ENCODE data around the gene PCDHB10.
"Not testable (repeated sequence)": the region's sequence is repeated elsewhere in the genome, so short reads cannot be mapped to it uniquely, and the experiment has no call there.

PCDHB10 gene

DNA sequence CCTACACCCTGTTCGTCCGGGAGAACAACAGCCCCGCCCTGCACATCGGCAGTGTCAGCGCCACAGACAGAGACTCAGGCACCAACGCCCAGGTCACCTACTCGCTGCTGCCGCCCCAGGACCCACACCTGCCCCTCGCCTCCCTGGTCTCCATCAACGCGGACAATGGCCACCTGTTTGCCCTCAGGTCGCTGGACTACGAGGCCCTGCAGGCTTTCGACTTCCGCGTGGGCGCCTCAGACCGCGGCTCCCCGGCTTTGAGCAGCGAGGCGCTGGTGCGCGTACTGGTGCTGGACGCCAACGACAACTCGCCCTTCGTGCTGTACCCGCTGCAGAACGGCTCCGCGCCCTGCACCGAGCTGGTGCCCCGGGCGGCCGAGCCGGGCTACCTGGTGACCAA lies 3.5 kb upstream of the PCDHB10 start:
- not testable (repeated sequence) for DNase-seq (ENCODE audit: low spot score)

DNA sequence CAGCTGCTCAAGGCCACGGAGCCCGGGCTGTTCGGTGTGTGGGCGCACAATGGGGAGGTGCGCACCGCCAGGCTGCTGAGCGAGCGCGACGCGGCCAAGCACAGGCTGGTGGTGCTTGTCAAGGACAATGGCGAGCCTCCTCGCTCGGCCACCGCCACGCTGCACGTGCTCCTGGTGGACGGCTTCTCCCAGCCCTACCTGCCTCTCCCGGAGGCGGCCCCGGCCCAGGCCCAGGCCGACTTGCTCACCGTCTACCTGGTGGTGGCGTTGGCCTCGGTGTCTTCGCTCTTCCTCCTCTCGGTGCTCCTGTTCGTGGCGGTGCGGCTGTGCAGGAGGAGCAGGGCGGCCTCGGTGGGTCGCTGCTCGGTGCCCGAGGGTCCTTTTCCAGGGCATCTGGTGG lies 3.0 kb upstream of the PCDHB10 start:
- DNase-seq (ENCODE audit: low spot score): not testable (repeated sequence)

DNA sequence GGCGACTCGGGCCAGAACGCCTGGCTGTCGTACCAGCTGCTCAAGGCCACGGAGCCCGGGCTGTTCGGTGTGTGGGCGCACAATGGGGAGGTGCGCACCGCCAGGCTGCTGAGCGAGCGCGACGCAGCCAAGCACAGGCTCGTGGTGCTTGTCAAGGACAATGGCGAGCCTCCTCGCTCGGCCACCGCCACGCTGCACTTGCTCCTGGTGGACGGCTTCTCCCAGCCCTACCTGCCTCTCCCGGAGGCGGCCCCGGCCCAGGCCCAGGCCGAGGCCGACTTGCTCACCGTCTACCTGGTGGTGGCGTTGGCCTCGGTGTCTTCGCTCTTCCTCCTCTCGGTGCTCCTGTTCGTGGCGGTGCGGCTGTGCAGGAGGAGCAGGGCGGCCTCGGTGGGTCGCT lies 2.2 kb downstream of the PCDHB10 start:
- DNase-seq (ENCODE audit: low spot score): not testable (repeated sequence)

DNA sequence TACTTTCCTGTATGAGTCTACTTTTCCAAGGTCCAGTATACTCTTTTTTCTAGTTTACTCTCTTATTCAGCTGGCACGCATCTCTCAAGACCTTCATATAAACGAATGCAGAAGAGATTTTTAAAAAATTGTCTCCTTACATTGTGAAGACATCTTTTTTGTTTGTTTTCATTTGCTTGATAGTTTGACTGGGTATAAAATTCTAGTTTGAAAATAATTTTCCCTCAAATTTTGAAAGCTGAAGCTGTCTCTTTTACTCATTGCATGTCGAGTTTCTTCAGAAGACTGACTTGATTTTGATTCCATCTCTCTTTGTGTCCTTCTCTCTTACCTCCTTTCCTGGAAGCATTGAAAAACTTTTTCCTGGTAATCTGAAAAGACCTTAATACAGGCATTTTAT lies 4.2 kb downstream of the PCDHB10 start:
- no peak for DNase-seq (ENCODE audit: low spot score)

DNA sequence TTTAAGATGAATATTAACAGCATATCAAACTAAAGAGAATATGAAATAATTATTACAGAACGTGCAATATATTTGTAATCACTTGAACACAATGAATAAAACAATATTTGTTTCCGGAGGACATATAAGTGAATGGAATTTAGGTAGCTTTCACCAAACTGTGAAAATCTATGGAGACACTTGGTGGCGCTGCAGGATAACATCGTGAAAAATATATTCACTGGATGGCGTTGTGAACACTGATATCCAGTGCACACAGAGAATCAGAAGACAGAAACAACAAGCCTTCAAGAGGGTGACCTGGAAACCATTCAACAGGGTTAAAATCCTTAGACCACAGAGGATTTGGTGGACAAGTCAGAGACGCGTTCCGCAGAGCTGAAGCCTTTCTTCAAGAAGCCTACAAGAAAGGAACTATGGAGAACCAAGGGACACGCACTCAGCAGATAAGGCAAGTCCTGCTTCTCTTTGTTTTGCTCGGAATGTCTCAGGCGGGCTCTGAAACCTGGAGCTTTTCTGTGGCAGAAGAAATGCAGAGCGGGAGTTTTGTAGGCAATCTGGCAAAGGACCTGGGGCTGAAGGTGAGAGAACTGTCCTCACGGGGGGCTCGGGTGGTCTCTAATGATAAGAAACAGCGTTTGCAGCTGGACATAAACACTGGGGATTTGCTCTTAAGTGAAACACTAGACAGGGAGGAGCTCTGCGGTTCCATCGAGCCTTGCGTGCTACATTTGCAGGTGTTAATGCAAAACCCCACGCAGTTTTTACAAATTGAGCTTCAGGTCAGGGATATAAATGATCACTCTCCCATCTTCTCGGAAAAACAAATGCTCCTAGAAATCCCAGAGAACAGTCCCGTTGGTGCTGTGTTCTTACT lies 7.4 kb downstream of the PCDHB10 start, which contains the start of gene PCDHB11:
Gene PCDHB11, plus strand, starts transcription at position 269 of the 877 bp plus-strand sequence. Its CDS starts 148 bp downstream, at position 417.
- no peak for DNase-seq (ENCODE audit: low spot score)

DNA sequence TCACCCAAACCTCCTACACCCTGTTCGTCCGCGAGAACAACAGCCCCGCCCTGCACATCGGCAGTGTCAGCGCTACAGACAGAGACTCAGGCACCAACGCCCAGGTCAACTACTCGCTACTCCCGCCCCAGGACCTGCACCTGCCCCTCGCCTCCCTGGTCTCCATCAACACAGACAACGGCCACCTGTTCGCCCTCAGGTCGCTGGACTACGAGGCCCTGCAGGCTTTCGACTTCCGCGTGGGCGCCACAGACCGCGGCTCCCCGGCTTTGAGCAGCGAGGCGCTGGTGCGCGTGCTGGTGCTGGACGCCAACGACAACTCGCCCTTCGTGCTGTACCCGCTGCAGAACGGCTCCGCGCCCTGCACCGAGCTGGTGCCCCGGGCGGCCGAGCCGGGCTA lies 9.0 kb downstream of the PCDHB10 start:
- not testable (repeated sequence) for DNase-seq (ENCODE audit: low spot score)

DNA sequence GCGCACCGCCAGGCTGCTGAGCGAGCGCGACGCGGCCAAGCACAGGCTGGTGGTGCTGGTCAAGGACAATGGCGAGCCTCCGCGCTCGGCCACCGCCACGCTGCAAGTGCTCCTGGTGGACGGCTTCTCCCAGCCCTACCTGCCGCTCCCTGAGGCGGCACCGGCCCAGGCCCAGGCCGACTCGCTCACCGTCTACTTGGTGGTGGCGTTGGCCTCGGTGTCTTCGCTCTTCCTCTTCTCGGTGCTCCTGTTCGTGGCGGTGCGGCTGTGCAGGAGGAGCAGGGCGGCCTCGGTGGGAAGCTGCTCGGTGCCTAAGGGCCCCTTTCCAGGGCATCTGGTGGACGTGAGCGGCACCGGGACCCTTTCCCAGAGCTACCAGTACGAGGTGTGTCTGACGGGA lies 9.5 kb downstream of the PCDHB10 start:
- not testable (repeated sequence) for DNase-seq (ENCODE audit: low spot score)

DNA sequence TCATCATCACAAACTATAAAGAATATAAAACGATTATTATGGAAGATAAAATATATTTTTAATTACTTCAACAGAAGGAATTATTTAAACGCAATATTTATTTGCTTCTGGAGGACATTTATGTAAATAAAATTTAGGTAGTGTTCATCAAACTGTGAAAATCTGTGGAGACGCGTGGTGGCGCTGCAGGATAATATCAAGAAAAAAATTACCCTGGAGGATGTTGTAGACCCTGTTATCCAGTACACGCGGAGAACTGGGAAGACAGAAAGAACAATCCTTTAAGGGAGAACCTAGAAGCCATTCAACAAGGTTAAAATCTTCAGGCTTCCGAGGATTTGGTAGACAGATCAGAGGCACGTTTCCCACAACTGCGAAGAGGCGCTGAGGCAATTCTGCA lies 16.3 kb downstream of the PCDHB10 start, which contains the start of gene PCDHB12:
Gene PCDHB12, plus strand, starts transcription at position 242 of the 400 bp plus-strand sequence. CDS start 189 bp downstream, outside the sequence.
- no peak for DNase-seq (ENCODE audit: low spot score)

DNA sequence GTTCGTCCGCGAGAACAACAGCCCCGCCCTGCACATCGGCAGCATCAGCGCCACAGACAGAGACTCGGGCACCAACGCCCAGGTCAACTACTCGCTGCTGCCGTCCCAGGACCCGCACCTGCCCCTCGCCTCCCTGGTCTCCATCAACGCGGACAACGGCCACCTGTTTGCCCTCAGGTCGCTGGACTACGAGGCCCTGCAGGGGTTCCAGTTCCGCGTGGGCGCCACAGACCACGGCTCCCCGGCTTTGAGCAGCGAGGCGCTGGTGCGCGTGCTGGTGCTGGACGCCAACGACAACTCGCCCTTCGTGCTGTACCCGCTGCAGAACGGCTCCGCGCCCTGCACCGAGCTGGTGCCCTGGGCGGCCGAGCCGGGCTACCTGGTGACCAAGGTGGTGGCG lies 18.1 kb downstream of the PCDHB10 start:
- DNase-seq (ENCODE audit: low spot score): not testable (repeated sequence)

DNA sequence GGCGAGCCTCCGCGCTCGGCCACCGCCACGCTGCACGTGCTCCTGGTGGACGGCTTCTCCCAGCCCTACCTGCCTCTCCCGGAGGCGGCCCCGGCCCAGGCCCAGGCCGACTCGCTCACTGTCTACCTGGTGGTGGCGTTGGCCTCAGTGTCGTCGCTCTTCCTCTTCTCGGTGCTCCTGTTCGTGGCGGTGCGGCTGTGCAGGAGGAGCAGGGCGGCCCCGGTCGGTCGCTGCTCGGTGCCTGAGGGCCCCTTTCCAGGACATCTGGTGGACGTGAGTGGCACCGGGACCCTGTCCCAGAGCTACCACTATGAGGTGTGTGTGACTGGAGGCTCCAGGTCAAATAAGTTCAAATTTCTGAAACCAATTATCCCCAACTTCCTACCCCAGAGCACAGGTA lies 18.7 kb downstream of the PCDHB10 start:
- DNase-seq (ENCODE audit: low spot score): not testable (repeated sequence)

DNA sequence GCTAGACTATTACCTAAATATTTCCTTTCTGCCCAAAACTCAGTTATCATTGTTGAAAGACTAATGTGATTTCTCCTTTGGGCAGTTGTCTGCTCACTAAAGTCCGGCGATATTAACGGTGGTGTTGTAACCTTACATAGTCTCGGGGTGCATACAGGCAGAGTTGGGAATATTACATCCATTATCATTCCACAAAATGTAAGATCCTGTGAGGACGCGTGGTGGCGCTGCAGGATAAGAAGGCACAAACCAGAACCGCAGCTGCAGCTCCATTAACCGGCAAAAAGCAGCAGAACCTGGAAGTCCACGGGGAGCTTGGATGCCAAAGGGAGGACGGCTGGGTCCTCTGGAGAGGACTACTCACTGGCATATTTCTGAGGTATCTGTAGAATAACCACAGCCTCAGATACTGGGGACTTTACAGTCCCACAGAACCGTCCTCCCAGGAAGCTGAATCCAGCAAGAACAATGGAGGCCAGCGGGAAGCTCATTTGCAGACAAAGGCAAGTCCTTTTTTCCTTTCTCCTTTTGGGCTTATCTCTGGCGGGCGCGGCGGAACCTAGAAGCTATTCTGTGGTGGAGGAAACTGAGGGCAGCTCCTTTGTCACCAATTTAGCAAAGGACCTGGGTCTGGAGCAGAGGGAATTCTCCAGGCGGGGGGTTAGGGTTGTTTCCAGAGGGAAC lies 21.6 kb downstream of the PCDHB10 start, which contains the start of gene PCDHB13:
Gene PCDHB13, plus strand, starts transcription at position 264 of the 684 bp plus-strand sequence. Its CDS starts 205 bp downstream, at position 469.
- DNase-seq (ENCODE audit: low spot score): not testable (repeated sequence)

DNA sequence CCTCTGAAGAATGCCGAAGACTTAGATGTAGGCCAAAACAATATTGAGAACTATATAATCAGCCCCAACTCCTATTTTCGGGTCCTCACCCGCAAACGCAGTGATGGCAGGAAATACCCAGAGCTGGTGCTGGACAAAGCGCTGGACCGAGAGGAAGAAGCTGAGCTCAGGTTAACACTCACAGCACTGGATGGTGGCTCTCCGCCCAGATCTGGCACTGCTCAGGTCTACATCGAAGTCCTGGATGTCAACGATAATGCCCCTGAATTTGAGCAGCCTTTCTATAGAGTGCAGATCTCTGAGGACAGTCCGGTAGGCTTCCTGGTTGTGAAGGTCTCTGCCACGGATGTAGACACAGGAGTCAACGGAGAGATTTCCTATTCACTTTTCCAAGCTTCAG lies 22.4 kb downstream of the PCDHB10 start:
- not testable (repeated sequence) for DNase-seq (ENCODE audit: low spot score)

DNA sequence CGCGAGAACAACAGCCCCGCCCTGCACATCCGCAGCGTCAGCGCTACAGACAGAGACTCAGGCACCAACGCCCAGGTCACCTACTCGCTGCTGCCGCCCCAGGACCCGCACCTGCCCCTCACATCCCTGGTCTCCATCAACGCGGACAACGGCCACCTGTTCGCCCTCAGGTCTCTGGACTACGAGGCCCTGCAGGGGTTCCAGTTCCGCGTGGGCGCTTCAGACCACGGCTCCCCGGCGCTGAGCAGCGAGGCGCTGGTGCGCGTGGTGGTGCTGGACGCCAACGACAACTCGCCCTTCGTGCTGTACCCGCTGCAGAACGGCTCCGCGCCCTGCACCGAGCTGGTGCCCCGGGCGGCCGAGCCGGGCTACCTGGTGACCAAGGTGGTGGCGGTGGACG lies 23.4 kb downstream of the PCDHB10 start:
- not testable (repeated sequence) for DNase-seq (ENCODE audit: low spot score)

DNA sequence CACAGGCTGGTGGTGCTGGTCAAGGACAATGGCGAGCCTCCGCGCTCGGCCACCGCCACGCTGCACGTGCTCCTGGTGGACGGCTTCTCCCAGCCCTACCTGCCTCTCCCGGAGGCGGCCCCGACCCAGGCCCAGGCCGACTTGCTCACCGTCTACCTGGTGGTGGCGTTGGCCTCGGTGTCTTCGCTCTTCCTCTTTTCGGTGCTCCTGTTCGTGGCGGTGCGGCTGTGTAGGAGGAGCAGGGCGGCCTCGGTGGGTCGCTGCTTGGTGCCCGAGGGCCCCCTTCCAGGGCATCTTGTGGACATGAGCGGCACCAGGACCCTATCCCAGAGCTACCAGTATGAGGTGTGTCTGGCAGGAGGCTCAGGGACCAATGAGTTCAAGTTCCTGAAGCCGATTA lies 23.9 kb downstream of the PCDHB10 start:
- DNase-seq (ENCODE audit: low spot score): not testable (repeated sequence)

DNA sequence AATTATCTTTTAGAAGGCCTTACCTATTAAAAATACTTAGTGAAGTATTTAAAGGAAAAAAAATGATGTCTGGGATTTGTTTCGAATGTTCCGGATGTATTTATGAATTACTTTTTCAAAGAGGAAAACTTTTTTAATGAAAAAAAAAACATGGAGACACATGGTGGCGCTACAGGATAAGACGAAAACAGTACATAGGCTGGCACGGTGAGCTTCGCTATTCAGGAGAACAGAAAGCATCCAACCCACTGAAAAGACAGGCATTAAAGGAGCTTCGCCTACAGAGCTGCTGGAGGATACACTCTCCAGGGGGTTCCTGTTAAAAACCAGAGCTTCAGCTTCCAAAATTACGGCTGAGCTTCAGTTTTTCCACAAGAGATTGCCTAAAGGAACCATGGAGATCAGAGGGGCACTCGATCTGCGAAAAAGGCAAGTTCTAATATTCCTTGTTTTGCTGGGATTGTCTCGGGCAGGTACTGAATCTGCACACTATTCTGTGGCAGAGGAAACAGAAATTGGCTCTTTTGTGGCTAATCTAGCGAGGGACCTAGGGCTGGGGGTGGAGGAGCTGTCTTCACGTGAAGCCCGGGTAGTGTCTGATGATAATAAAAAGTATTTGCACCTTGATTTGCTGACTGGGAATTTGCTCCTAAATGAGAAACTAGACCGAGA lies 31.1 kb downstream of the PCDHB10 start, which contains the start of gene PCDHB14:
Gene PCDHB14, plus strand, starts transcription at position 232 of the 672 bp plus-strand sequence. Its CDS starts 163 bp downstream, at position 395.
- DNase-seq (ENCODE audit: low spot score): peak; percentile 44

DNA sequence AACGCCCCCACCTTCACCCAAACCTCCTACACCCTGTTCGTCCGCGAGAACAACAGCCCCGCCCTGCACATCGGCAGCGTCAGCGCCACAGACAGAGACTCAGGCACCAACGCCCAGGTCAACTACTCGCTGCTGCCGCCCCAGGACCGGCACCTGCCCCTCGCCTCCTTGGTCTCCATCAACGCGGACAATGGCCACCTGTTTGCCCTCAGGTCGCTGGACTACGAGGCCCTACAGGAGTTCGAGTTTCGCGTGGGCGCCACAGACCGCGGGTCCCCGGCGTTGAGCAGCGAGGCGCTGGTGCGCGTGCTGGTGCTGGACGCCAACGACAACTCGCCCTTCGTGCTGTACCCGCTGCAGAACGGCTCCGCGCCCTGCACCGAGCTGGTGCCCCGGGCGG lies 32.7 kb downstream of the PCDHB10 start:
- DNase-seq (ENCODE audit: low spot score): not testable (repeated sequence)

DNA sequence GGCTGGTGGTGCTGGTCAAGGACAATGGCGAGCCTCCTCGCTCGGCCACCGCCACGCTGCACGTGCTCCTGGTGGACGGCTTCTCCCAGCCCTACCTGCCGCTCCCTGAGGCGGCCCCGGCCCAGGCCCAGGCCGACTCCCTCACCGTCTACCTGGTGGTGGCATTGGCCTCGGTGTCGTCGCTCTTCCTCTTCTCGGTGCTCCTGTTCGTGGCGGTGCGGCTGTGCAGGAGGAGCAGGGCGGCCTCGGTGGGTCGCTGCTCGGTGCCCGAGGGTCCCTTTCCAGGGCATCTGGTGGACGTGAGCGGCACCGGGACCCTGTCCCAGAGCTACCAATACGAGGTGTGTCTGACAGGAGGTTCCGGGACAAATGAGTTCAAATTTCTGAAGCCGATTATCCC lies 33.3 kb downstream of the PCDHB10 start:
- DNase-seq (ENCODE audit: low spot score): not testable (repeated sequence)

DNA sequence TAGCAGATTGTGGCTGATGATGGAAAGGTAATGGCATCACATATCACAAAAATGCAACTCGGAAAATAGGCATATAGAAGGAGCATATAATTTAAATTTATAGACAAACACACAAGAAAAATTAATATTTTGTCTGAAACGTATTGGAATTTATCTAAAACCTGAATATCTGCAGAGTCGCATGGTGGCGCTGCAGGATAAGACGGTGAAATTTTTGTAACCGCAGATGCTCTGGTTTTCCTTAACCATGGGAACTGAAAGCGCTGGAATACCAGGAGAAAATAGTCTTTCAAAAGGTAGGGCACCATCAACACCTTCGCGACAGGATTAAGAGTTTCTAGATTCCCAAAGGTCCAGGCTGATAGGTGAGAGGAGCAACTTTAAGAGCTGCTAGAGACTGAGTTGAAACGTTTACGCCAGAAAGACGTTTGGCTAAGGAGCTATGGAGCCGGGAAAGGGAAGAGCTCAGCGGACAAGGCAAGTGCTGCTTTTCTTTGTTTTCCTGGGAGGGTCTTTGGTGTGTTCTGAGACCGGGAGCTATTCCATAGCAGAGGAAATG lies 42.0 kb downstream of the PCDHB10 start:
- DNase-seq (ENCODE audit: low spot score): no peak

DNA sequence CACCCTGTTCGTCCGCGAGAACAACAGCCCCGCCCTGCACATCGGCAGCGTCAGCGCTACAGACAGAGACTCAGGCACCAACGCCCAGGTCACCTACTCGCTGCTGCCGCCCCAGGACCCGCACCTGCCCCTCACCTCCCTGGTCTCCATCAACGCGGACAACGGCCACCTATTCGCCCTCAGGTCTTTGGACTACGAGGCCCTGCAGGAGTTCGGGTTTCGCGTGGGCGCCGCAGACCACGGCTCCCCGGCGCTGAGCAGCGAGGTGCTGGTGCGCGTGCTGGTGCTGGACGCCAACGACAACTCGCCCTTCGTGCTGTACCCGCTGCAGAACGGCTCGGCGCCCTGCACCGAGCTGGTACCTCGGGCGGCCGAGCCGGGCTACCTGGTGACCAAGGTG lies 43.8 kb downstream of the PCDHB10 start:
- DNase-seq (ENCODE audit: low spot score): not testable (repeated sequence)

DNA sequence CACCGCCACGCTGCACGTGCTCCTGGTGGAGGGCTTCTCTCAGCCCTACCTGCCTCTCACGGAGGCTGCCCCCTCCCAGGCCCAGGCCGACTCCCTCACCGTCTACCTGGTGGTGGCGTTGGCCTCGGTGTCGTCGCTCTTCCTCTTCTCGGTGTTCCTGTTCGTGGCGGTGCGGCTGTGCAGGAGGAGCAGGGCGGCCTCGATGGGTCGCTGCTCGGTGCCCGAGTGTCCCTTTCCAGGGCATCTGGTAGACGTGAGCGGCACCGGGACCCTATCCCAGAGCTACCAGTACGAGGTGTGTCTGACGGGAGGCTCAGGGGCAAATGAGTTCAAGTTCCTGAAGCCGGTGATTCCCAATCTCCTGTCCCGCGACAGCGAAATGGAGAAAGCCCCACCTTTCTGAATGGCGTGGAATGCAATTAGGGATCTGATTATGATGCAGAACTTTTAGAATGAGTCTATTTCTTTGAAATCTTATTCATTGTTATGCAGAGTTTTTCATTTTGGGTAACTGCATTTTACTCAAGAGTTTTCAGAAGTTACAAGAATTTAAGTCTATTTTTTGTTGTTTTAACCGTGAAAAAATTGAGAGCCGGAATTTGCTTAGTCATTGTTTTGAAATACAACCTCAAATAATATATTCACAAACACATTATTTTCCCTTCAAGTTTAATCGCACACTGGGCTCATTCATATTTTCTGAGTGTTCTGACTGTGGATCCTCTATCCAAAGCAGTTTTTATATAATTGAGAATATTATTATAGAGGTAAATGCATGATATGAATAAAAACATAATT lies 44.6 kb downstream of the PCDHB10 start:
- DNase-seq (ENCODE audit: low spot score): no peak

DNA sequence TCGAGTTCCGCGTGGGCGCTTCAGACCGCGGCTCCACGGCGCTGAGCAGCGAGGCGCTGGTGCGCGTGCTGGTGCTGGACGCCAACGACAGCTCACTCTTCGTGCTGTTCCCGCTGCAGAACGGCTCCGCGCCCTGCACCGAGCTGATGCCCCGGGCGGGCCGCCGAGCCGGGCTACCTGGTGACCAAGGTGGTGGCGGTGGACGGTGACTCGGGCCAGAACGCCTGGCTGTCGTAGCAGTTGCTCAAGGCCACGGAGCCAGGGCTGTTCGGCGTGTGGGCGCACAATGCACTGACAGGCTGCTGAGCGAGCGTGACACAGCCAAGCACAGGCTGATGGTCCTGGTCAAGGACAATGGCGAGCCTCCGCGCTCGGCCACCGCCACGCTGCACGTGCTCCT lies 49.3 kb downstream of the PCDHB10 start:
- no peak for DNase-seq (ENCODE audit: low spot score)

Data from hepatic stellate cell (primary cell).